ENCODE data around the gene NEDD4L.

- TF ChIP-seq ZFP30 (CRISPR knock-in tag; IDR thresholded peaks at IDR 0.05): no peak
- no peak for TF ChIP-seq PATZ1 (CRISPR knock-in tag; IDR thresholded peaks at IDR 0.05; ENCODE audit: borderline replicate concordance)
- no peak for TF ChIP-seq RARB (CRISPR knock-in tag; IDR thresholded peaks at IDR 0.05)
- TF ChIP-seq CREB5 (CRISPR knock-in tag; IDR thresholded peaks at IDR 0.05; ENCODE audit: low read depth): no peak
Measured at GRCh38 chr18:58322464-58322863, 278.4 kb downstream of the NEDD4L start.
